HG02970 (cell line): ENCODE data around the gene VPREB3.

ENCODE experiments used
- ATAC-seq: cut with Tn5 transposase; IDR thresholded peaks from one replicate; pipeline ENCODE4 v1.9.1; 2021; ENCODE audit warnings: mild to moderate bottlenecking, moderate library complexity, moderate number of reproducible peaks; ENCODE audit not compliant: unreplicated experiment, low FRiP score

VPREB3 gene

GRCh38 chr22:23767673-23768548 lies 13.7 kb upstream of the VPREB3 start, which contains the start of gene CHCHD10:
CHCHD10 (minus strand) TSS chr22:23767972; CDS start chr22:23767874, 98 bp downstream.
- ATAC-seq, result no peak

DNA sequence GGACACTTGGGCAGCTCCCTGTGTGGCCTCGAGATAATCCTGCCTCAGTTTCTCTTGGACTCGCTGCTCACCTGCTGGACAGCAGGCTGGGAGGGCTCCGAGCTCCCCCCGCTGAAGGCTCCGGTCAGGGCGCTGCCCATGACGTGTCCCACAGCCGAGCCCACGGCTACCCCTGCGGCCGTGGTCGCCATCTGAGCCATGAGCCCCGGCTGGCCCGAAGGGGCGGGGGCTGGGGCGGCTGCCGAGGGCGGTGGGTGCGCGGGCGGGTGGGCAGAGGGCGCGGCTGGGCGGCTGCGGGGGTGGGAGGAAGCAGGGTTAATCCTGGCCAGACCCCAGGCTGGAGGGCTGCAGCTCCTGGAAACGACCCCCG lies 13.1 kb upstream of the VPREB3 start:
- ATAC-seq, result no peak

DNA sequence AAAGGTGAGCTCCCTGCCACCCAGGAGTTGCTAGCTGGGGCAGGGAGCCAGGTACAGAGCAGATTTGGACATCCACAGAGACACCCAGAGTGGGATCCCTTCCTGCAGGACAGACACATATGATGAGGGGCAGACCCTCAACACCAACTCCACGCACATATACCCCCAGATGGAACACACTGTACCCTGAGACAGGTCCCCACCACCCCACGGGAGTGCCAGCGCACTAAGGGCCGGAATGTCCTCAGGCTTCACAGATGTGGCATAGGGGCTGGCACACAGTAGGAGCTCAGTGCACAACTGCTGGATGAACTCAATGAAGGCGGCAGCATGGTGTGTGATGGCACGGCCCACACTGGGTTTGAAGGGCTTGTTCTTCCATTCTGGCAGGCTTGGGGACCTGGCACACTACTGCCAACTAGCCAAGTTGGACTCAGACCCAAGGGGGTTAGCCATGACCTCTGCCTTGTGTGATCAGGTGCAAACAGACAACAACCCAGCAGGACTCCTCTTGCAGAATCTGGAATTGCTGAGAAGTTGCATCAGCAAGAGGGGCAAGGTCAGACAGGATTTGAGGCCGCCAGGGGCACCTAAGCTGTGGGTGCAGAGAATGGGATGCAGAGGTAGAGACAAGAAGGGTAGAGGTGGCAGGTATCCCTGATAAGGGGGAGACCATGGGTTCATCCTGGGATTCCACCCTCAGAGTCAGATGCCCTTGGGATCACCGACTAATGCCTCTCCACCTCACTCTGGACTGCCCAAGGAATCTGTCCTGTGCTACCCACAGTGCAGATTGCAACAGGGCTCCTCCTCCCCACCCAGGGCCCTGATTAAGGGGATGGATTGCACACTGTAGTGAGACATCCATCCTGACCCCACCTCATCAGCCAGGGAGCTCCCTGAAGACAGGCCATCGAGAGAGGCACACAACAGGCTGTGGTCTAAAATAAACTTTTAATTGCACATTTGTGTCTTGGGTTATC lies 11.0 kb upstream of the VPREB3 start:
- no peak for ATAC-seq

DNA sequence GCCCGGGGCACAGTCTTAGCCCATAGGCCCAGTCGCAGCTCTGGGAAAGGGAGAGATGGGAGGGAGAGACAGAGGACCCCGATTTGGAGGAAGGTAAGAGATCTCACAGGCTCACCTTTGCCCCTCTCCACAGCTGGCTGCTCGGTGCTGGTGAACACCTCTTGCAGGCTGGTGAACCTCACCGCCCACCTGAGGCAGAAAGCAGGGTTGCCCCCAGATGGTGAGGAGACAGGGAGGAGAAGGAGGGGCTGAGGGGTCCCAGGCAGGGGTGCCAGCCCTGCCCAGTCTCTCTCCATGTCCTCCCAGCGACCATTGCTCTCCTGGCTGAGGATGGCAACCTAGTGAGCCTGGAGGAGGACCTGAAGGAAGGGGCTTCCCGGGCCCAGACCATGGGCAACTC lies 9.7 kb upstream of the VPREB3 start:
- ATAC-seq, result no peak

GRCh38 chr22:23763579-23763945 lies 9.3 kb upstream of the VPREB3 start:
- ATAC-seq, result no peak

DNA sequence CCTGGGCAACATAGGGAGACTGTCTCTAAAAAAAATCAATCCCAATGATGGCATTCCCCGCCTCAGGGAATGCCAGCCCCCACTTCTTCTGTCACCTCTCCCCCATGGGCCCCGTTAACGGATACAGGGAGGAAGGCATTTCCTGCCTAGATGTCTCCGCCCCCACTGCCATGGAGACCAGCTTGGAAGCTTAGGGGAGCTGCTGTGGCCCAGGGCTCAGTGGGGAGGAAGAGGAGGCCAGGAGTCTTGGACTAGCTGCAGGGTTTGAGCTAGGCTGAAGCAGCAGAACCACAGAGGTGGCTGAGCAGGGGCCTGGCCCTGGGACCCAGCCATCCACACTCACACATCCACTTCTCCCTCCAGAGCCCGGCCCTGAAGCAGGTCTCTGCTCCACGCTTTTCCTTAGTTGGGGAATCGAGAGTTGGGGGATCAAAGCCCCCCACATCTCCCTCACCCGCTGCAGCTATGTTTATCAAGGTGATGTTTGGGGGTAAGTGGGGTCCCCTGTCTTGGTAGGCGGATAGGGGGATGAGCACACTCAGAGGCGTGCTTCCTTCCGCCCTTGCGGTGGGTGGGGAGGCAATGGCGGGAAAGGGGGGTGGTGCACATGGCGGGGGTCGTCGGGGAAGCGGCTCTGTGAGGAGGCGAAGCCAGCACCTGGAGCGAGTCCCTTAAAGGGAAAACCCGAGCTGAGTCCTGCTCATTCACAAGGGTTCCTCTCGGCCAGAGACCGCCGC lies 8.8 kb upstream of the VPREB3 start, which contains the start of gene C22orf15:
Gene C22orf15 (plus strand): TSS at position 149 of the 737 bp plus-strand sequence. CDS start 317 bp downstream, at position 466.
- no peak for ATAC-seq

DNA sequence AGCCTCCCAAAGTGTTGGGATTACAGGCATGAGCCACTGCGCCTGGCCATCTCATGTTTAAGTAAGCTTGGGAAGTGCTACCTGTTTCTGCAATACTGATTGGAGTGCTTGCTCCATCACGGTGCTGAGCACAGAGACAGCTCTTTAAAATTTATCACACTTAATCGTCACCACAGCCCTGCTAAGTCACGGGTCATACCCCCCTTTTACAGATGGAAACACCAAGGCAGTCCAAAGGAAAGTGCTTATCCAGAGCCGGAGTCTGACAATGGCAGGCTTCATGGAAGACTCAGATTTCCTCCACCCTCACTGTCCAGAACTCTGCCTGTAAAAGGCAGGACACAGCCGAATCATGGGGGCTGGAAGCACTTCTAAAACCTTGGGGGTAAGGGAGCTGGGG lies 5.8 kb upstream of the VPREB3 start:
- ATAC-seq, result no peak

GRCh38 chr22:23759566-23759965 lies 5.3 kb upstream of the VPREB3 start:
- no peak for ATAC-seq

DNA sequence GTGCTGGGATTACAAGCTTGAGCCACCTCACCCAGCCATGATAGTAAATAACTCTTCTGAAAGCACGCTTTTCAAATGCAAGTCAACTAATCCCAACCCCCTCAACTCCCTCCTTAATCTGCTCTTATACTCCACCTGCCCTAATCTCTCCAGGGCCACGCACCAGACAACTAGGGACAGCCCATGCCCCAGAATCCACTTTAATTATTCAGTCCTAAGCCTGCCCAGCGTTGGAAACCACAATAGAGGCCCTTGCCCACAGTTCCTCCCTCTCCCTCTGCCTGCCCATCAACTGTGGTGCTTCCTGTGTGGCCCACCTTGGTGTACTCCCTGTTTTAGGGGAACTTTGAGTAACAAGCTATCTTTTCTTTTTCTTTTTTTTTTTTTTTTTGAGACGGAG lies 2.7 kb upstream of the VPREB3 start:
- ATAC-seq, result no peak

DNA sequence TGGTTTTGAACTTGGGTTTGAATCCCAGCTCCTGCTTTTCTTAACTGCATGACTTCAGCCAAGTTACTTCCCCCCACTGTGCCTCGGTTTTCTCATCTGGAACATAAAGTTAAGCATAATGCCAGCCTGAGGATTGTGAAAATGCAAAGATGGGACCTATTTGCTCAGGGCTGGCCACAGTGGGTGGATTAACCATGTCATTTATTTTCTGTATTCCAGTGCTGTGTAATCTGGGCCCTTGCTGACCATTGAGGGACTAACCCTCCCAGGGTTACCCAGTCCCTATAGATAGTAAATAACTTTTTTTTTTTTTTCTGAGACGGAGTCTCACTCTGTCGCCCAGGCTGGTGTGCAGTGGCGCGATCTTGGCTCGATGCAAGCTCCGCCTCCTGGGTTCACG lies 1.5 kb upstream of the VPREB3 start:
- ATAC-seq, result no peak

DNA sequence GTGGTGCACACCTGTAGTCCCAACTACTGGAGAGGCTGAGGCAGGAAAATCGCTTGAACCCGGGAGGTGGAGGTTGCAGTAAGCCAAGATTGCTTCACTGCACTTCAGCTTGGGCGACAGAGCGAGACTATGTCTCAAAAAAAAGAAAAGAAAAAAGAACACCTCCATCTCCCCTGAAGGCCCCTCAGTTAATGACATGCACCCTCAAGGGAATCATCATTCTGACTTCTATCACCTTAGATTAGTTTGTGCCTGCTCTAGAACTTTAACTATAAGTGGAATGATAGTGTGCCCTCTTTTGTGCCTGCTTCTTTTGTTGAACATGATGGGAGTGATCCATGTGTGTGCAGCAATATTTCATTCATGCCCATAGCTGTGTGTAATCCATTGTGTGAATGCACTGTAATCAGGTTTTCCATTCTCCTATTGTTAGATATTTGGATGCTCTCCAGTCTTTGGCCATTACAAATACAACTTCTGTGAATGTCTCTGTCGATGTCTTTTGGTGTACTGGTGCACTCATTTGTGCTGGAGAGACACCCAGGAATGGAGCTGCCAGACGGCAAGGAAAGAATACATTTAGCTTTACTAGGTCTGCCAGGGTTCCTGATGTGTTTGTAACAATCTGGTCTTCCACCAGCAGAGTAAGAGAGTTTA lies 883 bp upstream of the VPREB3 start:
- no peak for ATAC-seq

DNA sequence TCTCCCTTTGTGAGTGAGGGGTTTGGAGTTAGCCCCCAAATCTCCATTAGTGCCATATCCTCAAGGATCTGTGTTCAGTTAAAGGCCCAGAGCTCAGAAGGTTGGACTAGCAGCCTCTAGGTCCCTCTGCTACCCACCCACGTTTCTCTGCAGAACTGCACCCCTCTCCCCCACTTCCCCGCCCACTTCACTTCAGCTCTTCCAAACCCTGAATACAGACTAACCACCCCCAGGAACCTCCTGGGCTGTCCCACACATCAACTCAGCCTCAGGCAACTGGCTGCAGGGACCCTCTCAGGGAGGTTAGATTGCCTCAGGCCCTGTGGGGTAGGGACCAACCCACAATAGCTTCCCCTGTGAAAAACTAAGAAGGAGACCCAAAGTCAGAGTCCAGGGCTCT lies 840 bp downstream of the VPREB3 start:
- no peak for ATAC-seq

GRCh38 chr22:23752750-23753149 lies 1.5 kb downstream of the VPREB3 start:
- no peak for ATAC-seq

GRCh38 chr22:23752090-23752691 lies 2.0 kb downstream of the VPREB3 start:
- no peak for ATAC-seq

DNA sequence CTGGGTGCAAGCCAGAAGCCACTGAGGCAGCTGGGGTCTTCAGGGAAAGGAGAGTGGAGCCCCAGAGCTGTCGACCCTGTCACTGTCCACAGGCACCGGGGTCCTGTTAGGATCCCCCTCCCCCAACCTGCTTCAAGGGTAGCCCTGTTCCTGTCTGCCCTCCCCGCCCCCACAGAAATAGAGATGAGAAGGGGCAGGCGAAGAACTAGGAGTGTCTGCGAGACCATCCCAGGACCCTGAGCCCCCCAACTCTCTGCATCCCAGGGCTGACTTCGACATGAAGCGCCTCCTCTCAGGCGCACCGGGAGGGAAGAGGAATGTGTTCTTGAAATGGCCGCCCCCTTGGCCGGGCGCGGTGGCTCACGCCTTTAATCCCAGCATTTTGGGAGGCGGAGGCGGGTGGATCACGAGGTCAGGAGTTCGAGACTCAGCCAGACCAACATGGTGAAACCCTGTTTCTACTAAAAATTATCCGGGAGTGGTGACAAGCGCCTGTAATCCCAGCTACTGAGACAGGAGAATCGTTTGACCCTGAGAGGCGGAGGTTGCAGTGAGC lies 2.7 kb downstream of the VPREB3 start:
- ATAC-seq, result no peak

DNA sequence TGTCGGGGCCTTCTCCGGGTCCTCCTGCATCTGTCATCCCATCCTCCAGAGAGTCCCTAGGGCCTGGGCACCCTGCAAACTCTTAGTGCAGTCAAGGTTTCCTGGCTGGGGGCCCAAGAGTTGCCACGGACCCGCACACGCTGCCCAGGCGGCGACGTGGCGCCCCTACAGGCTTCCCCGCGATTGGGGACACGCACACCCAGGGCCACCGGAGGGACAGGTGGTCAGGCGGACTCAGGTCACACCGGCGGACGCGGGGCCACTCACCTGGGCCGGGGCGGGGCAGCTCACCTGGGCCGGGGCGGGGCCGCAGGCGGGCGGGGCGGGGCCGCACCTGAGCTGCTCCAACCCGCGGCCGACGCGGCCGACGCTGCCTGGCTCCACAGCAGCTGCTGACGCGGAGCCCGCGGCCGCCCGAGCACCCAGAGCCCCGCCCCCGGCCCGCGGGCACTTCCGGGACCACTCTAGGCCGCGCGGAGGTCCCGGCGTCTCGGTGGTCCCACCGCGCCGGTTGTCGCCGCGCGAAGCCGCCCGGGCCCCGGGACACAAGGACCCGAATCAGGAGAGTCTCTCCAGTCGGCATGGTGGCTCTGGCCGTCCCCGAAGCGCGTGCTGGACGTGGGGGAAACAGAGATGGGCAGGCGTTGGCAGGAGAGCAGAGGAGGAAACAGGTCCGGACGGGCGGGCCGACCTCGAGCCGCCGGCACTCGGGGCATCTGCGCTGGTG lies 3.3 kb downstream of the VPREB3 start, which contains the start of gene ZNF70:
Gene ZNF70 (minus strand): TSS at position 399 of the 727 bp plus-strand sequence. CDS start 5,972 bp downstream, outside the sequence.
- ATAC-seq, result peak; percentile 71

- no peak for ATAC-seq
Observed at GRCh38 chr22:23750367-23750713, 3.9 kb downstream of the VPREB3 start.

DNA sequence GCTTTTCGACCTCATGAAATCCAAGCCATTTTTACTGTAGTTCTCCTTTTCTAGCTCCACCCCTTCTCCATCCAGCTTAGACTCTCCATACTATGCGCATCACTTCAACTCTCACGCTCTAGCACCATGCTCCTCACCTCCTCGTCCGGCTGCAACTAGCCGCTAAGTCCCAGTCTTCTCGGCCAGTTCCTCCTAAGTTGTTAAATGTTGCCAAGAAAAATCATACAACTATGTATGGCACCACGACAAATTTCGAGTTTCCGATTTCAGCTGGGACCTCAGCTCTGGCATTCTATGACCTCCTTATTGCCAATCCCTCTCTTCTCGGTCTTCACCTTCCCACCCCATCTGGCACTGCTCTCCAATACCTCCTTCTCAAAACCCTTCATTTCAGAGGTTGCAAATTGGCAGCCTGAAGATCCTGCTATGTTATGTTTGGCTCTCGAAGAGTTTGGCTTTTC lies 4.4 kb downstream of the VPREB3 start:
- ATAC-seq, result no peak
